Activated CD4-positive, CD25-positive, alpha-beta regulatory T cell (primary cell): ENCODE results near the gene CENPL.
"Not testable (repeated sequence)": the region's sequence is repeated elsewhere in the genome, so short reads cannot be mapped to it uniquely, and the experiment has no call there.

Experiments
- DNase-seq, 4 experiments: peaks; one replicate each; lab custom pipeline; 2025; lab: John Stamatoyannopoulos, UW

The CENPL gene

GRCh38 chr1:173857363-173857917 lies 32.8 kb upstream of the CENPL start:
- DNase-seq = no peak

DNA sequence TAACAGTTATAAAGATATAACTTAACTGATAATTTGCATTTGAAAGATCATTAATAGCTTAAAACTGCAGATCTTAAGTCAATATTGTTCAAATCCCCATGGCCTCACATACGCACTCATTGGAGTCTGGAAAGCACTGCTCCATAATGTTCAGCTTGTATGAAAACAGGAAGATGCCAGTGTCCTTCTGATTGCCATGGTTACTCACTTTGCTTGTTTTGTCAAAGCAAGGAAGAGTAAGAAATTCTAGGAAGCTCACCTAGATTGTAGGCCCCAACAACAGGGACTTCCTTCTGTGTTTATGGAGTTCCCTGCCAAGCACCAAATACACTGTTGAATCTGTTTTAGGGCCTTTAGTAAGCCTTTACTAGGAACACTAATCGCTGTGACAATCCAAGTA lies 32.2 kb upstream of the CENPL start:
- DNase-seq = no peak

DNA sequence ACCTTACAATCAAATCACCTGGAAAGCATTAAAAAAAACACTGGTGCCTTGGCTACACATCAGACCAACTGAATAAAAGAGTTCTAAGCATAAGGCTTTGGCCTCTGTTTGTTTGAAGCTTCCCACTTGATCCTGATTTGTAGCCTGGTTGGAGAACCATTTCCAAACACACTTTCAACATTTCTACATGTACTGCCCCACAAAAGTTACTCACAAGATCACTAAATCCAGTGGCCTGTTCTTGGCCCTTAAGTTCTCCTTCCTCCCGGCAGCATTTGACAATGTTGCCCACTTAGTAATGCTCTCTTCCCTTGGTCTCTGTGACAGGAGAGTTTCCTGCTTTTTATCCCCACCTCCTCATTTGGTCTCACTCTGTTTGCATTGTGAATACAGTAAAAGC lies 31.3 kb upstream of the CENPL start:
- DNase-seq = no peak

GRCh38 chr1:173853074-173853473 lies 28.4 kb upstream of the CENPL start:
- no peak for DNase-seq

GRCh38 chr1:173852105-173852504 lies 27.4 kb upstream of the CENPL start:
- DNase-seq = no peak

- DNase-seq = no peak
Measured at GRCh38 chr1:173832748-173833147, 8.1 kb upstream of the CENPL start.

DNA sequence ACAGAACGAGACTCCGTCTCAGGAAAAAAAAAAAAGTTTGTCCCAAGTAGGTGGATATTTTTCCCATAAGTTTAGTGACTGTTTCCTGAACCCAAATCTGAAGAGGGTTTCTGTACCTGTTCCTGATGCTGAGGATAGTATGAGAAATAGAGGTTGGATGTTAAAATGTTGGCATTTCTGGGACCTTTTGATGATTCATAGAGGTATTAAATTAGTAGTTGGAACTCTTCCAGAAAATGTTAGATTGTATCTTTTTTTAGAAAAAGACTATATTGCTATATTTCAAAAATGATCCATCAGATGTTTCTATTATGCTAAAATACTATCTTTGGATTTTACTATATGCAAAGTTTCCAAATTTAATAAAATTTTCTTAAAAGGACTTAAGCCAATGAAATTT lies 2.9 kb upstream of the CENPL start:
- no peak for DNase-seq

- DNase-seq = no peak
Measured at GRCh38 chr1:173823781-173824314, 835 bp downstream of the CENPL start.

GRCh38 chr1:173821680-173822079 lies 3.0 kb downstream of the CENPL start:
- no peak for DNase-seq

- DNase-seq = no peak
Measured at GRCh38 chr1:173818459-173818858, 6.2 kb downstream of the CENPL start.

GRCh38 chr1:173813654-173814053 lies 11.0 kb downstream of the CENPL start:
- not testable (repeated sequence) for DNase-seq

DNA sequence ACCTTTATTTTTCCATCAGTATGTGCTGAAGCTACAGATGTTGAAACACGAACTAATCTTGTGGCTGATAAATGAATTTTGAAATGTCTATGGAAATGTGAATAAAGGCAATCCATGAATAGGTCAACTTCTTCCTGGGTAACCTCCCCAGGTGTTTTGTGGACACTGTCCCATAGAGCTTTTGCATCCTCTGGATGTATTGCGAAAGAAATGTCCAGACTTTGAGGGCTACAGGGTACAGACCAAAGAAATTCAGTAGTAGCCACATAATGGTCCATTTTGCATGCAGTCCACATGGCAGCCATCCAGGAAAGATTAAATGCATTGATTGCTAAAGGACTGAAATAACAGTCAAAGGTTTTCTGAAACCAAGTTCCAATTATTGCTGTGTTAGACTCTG lies 21.7 kb downstream of the CENPL start:
- DNase-seq = no peak

DNA sequence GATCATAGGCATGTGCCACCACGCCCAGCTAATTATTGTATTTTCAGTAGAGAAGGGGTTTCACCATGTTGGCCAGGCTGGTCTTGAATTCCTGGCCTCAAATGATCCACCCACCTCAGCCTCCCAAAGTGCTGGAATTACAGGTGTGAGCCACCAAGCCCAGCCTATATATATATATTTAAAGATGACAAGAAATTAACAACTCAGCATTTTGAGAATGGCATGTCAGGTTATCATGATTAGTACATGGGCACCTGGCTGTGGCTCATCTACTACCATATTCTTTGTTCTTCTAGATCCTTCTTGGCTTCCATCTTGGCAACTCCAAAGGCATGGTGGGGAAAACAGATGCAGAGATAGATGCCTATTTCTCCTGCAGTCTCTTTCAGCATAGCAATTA lies 24.7 kb downstream of the CENPL start:
- DNase-seq = not testable (repeated sequence)

- DNase-seq = no peak
Measured at GRCh38 chr1:173798078-173798477, 26.6 kb downstream of the CENPL start.

GRCh38 chr1:173789841-173790240 lies 34.8 kb downstream of the CENPL start:
- DNase-seq = no peak

GRCh38 chr1:173784997-173785396 lies 39.7 kb downstream of the CENPL start:
- no peak for DNase-seq

GRCh38 chr1:173779936-173780335 lies 44.7 kb downstream of the CENPL start:
- no peak for DNase-seq

GRCh38 chr1:173775578-173776226 lies 49.0 kb downstream of the CENPL start:
- DNase-seq = no peak

- DNase-seq = no peak
Measured at GRCh38 chr1:173771560-173771959, 53.1 kb downstream of the CENPL start.

DNA sequence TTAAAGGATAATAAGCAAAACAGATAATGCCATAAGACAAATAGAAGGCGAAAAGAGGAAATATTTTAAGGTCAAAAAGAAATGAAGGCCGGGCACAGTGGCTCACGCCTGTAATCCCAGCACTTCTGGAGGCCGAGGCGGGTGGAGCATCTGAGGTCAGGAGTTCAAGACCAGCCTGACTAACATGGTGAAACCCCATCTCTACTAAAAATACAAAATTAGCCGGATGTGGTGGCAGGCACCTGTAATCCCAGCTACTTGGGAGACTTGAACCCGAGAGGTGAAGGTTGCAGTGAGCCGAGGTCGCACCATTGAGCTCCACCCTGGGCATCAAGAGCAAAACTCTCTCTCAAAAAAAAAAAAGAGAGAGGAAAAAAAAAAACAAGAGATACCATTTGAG lies 54.4 kb downstream of the CENPL start:
- not testable (repeated sequence) for DNase-seq

DNA sequence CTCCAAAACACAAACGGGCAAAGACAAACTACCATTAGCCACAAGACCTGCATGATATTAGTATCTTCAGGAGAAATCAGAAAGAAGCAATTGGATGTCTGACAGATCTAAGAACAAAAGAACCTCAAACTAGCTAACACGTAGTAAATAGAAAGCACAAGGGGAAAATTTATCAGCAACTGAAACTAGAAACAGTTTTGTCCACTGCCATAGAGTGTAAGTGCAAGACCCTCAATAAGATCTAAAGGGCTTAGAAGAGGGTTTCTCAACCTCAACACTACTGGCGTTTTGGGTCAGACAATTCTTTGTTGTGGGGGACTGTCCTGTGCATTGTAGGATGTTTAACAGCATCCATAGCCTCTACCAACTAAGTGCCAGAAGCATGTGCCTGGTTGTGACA lies 55.9 kb downstream of the CENPL start:
- DNase-seq = no peak

DNA sequence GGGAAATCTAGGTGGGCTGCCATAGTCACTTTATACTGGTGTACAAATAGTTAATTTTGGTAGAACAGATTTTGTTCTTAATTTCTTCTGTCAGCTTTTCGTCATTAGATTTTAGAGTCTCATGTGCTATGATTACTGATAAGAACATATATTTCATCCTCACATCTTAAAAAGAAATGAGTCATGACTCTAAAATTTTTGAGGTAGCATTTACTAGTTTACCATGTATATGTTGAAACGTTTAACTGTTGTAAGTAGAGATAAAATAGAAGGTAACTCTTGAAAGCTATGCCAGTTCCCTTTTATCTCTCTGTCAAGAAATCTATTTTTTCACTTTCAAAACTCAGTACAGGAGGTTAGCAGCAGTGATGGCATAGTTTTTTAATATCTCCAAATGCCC lies 56.5 kb downstream of the CENPL start:
- no peak for DNase-seq

DNA sequence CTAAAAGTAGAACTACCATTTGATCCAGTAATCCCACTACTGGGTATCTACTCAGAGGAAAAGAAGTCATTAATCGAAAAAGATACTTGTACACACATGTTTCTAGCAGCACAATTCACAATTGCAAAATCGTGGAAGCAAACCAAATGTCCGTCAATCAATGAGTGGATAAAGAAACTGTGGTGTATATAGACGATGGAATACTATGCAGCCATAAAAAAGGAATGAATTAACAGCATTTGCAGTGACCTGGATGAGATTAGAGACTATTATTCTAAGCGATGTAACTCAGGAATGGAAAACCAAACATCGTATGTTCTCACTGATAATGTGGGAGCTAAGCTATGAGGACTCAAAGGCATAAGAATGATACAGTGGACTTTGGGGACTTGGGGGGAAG lies 60.4 kb downstream of the CENPL start:
- not testable (repeated sequence) for DNase-seq

- DNase-seq = no peak
Measured at GRCh38 chr1:173758980-173759379, 65.7 kb downstream of the CENPL start.
